ENCODE measurements around the gene GLRX3. TPM values are rescaled to one million over a fixed set of nuclear protein-coding genes. Genes with fewer than 3 reads are reported as not detected.

The GLRX3 gene
- total and polyA plus RNA-seq, 10 of the 15 experiments (the other 5 are each of a cell fraction or from before 2014, with no cell fraction given), result 94.7 to 209 (median 131) TPM

DNA sequence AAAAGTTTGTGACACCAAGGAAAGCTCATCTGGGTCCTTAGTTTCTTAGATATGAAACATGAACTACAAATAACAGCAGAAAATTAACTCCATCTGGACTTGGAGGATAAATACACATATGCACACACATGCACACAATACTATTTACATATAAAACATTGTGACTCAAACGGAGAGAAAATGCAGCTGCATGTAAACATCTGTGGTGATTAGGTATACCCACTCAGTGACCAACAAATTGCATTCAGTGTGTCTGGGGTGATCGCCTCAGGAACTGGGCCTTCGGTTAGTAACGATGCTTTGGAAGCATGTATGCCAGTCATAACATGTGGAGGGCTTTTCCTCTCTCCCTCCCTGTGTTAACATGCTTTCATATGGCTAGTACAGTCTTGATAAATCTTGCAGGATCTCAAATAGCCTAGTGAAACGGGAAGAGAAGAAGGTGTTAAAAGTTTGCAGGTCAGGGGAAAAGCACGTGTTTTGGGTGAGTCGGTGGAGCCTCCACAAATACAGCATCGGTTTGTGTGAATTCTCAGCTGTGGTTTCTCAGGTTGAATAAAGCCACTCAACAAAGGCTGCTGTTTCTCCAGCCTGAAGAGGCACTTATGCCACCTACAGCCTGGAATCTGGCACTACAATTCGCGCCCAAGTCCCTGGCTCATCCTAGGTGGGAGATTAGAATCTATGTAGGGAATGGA is 8.7 kb upstream of the GLRX3 start (continued):
- TF ChIP-seq, protein P1, sequence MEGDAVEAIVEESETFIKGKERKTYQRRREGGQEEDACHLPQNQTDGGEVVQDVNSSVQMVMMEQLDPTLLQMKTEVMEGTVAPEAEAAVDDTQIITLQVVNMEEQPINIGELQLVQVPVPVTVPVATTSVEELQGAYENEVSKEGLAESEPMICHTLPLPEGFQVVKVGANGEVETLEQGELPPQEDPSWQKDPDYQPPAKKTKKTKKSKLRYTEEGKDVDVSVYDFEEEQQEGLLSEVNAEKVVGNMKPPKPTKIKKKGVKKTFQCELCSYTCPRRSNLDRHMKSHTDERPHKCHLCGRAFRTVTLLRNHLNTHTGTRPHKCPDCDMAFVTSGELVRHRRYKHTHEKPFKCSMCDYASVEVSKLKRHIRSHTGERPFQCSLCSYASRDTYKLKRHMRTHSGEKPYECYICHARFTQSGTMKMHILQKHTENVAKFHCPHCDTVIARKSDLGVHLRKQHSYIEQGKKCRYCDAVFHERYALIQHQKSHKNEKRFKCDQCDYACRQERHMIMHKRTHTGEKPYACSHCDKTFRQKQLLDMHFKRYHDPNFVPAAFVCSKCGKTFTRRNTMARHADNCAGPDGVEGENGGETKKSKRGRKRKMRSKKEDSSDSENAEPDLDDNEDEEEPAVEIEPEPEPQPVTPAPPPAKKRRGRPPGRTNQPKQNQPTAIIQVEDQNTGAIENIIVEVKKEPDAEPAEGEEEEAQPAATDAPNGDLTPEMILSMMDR (IDR thresholded peaks at IDR 0.05 in 2 of 3, conservative IDR thresholded peaks at IDR 0.05 in 1 of 3; ENCODE audit: control insufficient read depth in 2 of 3, extremely low read depth in 1 of 3, insufficient read depth in 1 of 3, low read depth in 3 of 3, low read length in 3 of 3), result peak; percentile 79 to 91 (median 85); a peak in 5 of 6 replicates
- TF ChIP-seq IKZF1 (conservative IDR thresholded peaks at IDR 0.05) (peak; percentile 45; the same call in 1 of the 2 replicates), RUNX3 (IDR thresholded peaks at IDR 0.05; ENCODE audit: low read length) (peak; percentile 82), YY1 (IDR thresholded peaks at IDR 0.05; ENCODE audit: low read depth, low read length) (peak; percentile 52; the same call in 1 of the 2 replicates), NBN (IDR thresholded peaks at IDR 0.05) (0 out of 2 replicates have a peak, but pooled peaks have one; percentile 39), JUNB (IDR thresholded peaks at IDR 0.05) (0 out of 2 replicates have a peak, but pooled peaks have one; percentile 4), BHLHE40 (IDR thresholded peaks at IDR 0.05; ENCODE audit: borderline replicate concordance in 1 of 2, low read depth in 2 of 2, low read length in 1 of 2) (peak; percentile 82 to 89), RAD51 (IDR thresholded peaks at IDR 0.05) (peak; percentile 38; the same call in 1 of the 2 replicates), IRF4 (IDR thresholded peaks at IDR 0.05; ENCODE audit: low read depth, low read length) (peak; percentile 43; the same call in 1 of the 2 replicates), GATAD2B (conservative IDR thresholded peaks at IDR 0.05; ENCODE audit: low read depth) (0 out of 2 replicates have a peak, but pooled peaks have one; percentile 30), HCFC1 (IDR thresholded peaks at IDR 0.05; ENCODE audit: low read length) (no peak), ZZZ3 (IDR thresholded peaks at IDR 0.05; ENCODE audit: control insufficient read depth, insufficient read length, low read depth) (no peak), SMC3 (IDR thresholded peaks at IDR 0.05; ENCODE audit: borderline replicate concordance, low read length) (peak; percentile 85), ZNF384 (IDR thresholded peaks at IDR 0.05; ENCODE audit: borderline replicate concordance, low read depth, low read length) (no peak), FOXM1 (IDR thresholded peaks at IDR 0.05; ENCODE audit: low read depth, low read length) (no peak), MAX (IDR thresholded peaks at IDR 0.05; ENCODE audit: low read depth, low read length) (peak; percentile 88), POU2F2 (IDR thresholded peaks at IDR 0.05; ENCODE audit: borderline replicate concordance, low read depth, low read length) (0 out of 3 replicates have a peak, but pooled peaks have one; percentile 61), BACH1 (IDR thresholded peaks at IDR 0.05; ENCODE audit: borderline replicate concordance) (no peak)
- TF ChIP-seq, protein P2, sequence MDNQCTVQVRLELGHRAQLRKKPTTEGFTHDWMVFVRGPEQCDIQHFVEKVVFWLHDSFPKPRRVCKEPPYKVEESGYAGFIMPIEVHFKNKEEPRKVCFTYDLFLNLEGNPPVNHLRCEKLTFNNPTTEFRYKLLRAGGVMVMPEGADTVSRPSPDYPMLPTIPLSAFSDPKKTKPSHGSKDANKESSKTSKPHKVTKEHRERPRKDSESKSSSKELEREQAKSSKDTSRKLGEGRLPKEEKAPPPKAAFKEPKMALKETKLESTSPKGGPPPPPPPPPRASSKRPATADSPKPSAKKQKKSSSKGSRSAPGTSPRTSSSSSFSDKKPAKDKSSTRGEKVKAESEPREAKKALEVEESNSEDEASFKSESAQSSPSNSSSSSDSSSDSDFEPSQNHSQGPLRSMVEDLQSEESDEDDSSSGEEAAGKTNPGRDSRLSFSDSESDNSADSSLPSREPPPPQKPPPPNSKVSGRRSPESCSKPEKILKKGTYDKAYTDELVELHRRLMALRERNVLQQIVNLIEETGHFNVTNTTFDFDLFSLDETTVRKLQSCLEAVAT (IDR thresholded peaks at IDR 0.05), result peak; percentile 64; the same call in 1 of the 2 replicates
- TF ChIP-seq, protein P3, sequence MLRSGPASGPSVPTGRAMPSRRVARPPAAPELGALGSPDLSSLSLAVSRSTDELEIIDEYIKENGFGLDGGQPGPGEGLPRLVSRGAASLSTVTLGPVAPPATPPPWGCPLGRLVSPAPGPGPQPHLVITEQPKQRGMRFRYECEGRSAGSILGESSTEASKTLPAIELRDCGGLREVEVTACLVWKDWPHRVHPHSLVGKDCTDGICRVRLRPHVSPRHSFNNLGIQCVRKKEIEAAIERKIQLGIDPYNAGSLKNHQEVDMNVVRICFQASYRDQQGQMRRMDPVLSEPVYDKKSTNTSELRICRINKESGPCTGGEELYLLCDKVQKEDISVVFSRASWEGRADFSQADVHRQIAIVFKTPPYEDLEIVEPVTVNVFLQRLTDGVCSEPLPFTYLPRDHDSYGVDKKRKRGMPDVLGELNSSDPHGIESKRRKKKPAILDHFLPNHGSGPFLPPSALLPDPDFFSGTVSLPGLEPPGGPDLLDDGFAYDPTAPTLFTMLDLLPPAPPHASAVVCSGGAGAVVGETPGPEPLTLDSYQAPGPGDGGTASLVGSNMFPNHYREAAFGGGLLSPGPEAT (IDR thresholded peaks at IDR 0.05; ENCODE audit: low read depth), result peak; percentile 60; the same call in 1 of the 2 replicates
- TF ChIP-seq, protein P4, sequence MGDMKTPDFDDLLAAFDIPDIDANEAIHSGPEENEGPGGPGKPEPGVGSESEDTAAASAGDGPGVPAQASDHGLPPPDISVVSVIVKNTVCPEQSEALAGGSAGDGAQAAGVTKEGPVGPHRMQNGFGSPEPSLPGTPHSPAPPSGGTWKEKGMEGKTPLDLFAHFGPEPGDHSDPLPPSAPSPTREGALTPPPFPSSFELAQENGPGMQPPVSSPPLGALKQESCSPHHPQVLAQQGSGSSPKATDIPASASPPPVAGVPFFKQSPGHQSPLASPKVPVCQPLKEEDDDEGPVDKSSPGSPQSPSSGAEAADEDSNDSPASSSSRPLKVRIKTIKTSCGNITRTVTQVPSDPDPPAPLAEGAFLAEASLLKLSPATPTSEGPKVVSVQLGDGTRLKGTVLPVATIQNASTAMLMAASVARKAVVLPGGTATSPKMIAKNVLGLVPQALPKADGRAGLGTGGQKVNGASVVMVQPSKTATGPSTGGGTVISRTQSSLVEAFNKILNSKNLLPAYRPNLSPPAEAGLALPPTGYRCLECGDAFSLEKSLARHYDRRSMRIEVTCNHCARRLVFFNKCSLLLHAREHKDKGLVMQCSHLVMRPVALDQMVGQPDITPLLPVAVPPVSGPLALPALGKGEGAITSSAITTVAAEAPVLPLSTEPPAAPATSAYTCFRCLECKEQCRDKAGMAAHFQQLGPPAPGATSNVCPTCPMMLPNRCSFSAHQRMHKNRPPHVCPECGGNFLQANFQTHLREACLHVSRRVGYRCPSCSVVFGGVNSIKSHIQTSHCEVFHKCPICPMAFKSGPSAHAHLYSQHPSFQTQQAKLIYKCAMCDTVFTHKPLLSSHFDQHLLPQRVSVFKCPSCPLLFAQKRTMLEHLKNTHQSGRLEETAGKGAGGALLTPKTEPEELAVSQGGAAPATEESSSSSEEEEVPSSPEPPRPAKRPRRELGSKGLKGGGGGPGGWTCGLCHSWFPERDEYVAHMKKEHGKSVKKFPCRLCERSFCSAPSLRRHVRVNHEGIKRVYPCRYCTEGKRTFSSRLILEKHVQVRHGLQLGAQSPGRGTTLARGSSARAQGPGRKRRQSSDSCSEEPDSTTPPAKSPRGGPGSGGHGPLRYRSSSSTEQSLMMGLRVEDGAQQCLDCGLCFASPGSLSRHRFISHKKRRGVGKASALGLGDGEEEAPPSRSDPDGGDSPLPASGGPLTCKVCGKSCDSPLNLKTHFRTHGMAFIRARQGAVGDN (IDR thresholded peaks at IDR 0.05), result peak; percentile 37; the same call in 1 of the 2 replicates
